H1 (cell line): ENCODE results near the gene LHX8. TPM values are rescaled to one million over a fixed set of nuclear protein-coding genes. Genes with fewer than 3 reads are reported as not detected.
A peak's percentile ranks its signal among the peaks of the same experiment; 100 is the strongest.

ENCODE experiments used
- CTCF ChIA-PET: fragments of 300-600 bp; sonication (Branson Sonifier 250); formaldehyde crosslinking; loops from one replicate; lab custom pipeline; 2021; ENCODE audit not compliant: partially characterized antibody; lab: Charles Lee
- POLR2A ChIA-PET: fragments of 300-600 bp; sonication (Branson Sonifier 250); formaldehyde crosslinking; loops from one replicate; lab custom pipeline; 2021; ENCODE audit warnings: inconsistent platforms; ENCODE audit not compliant: partially characterized antibody; lab: Charles Lee
- DNase-seq, 2 experiments: peaks; one replicate each; pipeline versions ENCODE4 v3.0.0 to v3.0.0-alpha.2; 2010 to 2022; ENCODE audit warnings: low spot score in 2 of 2, low read depth in 1 of 2, mixed read lengths in 1 of 2
- FAIRE-seq: peaks from 2 replicates; lab custom pipeline; 2011; peaks lifted over from hg19 to GRCh38; lab: Jason Lieb, UNC
- H2AFZ ChIP-seq: 2 replicates; pipeline ENCODE4 v1.8.1; 2012; ENCODE audit warnings: low read length, inconsistent platforms
- H2AK5ac ChIP-seq: 2 replicates; pipeline ENCODE4 v1.6.1; 2013; ENCODE audit warnings: low read depth, low read length
- H2BK120ac ChIP-seq: replicated peaks from 2 replicates; pipeline ENCODE3; 2013; ENCODE audit warnings: low read depth, low read length, inconsistent platforms
- H2BK12ac ChIP-seq: 2 replicates; pipeline ENCODE4 v1.6.1; 2013; ENCODE audit warnings: low read depth, low read length
- H2BK15ac ChIP-seq: 2 replicates; pipeline ENCODE4 v1.6.1; 2013; ENCODE audit warnings: low read length
- H2BK20ac ChIP-seq: 2 replicates; pipeline ENCODE4 v1.6.1; 2013; ENCODE audit warnings: low read length
- H2BK5ac ChIP-seq: 2 replicates; pipeline ENCODE4 v1.6.1; 2013; ENCODE audit warnings: low read depth, low read length
- H3K14ac ChIP-seq: 2 replicates; pipeline ENCODE4 v1.6.1; 2013; ENCODE audit warnings: inconsistent platforms; ENCODE audit not compliant: insufficient read length
- H3K18ac ChIP-seq: 2 replicates; pipeline ENCODE4 v1.6.1; 2013; ENCODE audit warnings: low read length; ENCODE audit errors: extremely low read depth
- H3K23ac ChIP-seq: 2 replicates; pipeline ENCODE4 v1.6.1; 2013; ENCODE audit warnings: inconsistent platforms; ENCODE audit not compliant: insufficient read length
- H3K23me2 ChIP-seq: 2 replicates; pipeline ENCODE4 v1.6.1; 2013; ENCODE audit warnings: low read depth, low read length
- H3K27ac ChIP-seq: 2 replicates; pipeline ENCODE4 v1.6.1; 2011; ENCODE audit warnings: low read depth, low read length, inconsistent platforms
- H3K27me3 ChIP-seq, 4 experiments: replicated peaks in 1 of 4; 1 replicate in 1 of 4; 2 replicates in 3 of 4; pipeline versions ENCODE4 v1.6.1 to v1.8.1; 2011 to 2013; ENCODE audit warnings: low read length in 3 of 4, mild to moderate bottlenecking in 3 of 4, inconsistent platforms in 2 of 4, mixed read lengths in 2 of 4, moderate library complexity in 1 of 4; ENCODE audit not compliant: control insufficient read depth in 3 of 4, insufficient read depth in 3 of 4; ENCODE audit errors: extremely low read depth in 1 of 4
- H3K36me3 ChIP-seq, 4 experiments: 2 replicates each; pipeline versions ENCODE4 v1.6.1 to v1.8.1; 2011 to 2013; ENCODE audit warnings: mild to moderate bottlenecking in 4 of 4, low read length in 3 of 4, moderate library complexity in 2 of 4, control low read depth in 1 of 4, inconsistent platforms in 1 of 4; ENCODE audit not compliant: insufficient read depth in 4 of 4, control insufficient read depth in 2 of 4
- H3K4ac ChIP-seq: replicated peaks from 2 replicates; pipeline ENCODE3; 2013; ENCODE audit warnings: low read length, low read depth, mixed read lengths, inconsistent platforms; ENCODE audit not compliant: insufficient read length
- H3K4me1 ChIP-seq, 4 experiments: replicated peaks in 1 of 4; 1 replicate in 1 of 4; 2 replicates in 3 of 4; pipeline versions ENCODE4 v1.6.1 to v1.8.1; 2011 to 2013; ENCODE audit warnings: low read length in 3 of 4, inconsistent platforms in 2 of 4, mixed read lengths in 1 of 4; ENCODE audit not compliant: insufficient read depth in 4 of 4, control insufficient read depth in 3 of 4
- H3K4me2 ChIP-seq, 2 experiments: 2 replicates each; pipeline versions ENCODE4 v1.6.1 to v1.8.1; 2011 to 2013; ENCODE audit warnings: low read depth in 2 of 2, low read length in 2 of 2, control low read depth in 1 of 2, inconsistent platforms in 1 of 2, mild to moderate bottlenecking in 1 of 2; ENCODE audit not compliant: insufficient read depth in 1 of 2
- H3K4me3 ChIP-seq, 4 experiments: fragments of 200-600, 300-600 bp in 1 of 4; sonication (generic), shearing (Covaris generic), sonication (Bioruptor Twin) in 1 of 4; 2 replicates each; pipeline versions ENCODE4 v1.5.1 to v1.8.1; 2011 to 2016; ENCODE audit warnings: low read length in 4 of 4, low read depth in 3 of 4, control low read depth in 2 of 4, inconsistent platforms in 2 of 4, mild to moderate bottlenecking in 2 of 4, mixed read lengths in 1 of 4, moderate library complexity in 1 of 4; ENCODE audit not compliant: insufficient read depth in 2 of 4; ENCODE audit errors: extremely low read depth in 1 of 4
- H3K56ac ChIP-seq: replicated peaks from 2 replicates; pipeline ENCODE3; 2013; ENCODE audit warnings: low read depth, mild to moderate bottlenecking, mixed read lengths, low read length, inconsistent platforms; ENCODE audit not compliant: insufficient read length
- H3K79me1 ChIP-seq: 2 replicates; pipeline ENCODE4 v1.6.1; 2013; ENCODE audit warnings: low read depth, low read length, control low read depth
- H3K79me2 ChIP-seq, 2 experiments: 2 replicates each; pipeline versions ENCODE4 v1.6.1 to v1.8.1; 2012 to 2013; ENCODE audit warnings: low read length in 2 of 2, mild to moderate bottlenecking in 2 of 2, inconsistent platforms in 1 of 2; ENCODE audit not compliant: insufficient read depth in 2 of 2, control insufficient read depth in 1 of 2
- H3K9ac ChIP-seq, 4 experiments: replicated peaks in 1 of 4; 1 replicate in 1 of 4; 2 replicates in 3 of 4; pipeline versions ENCODE4 v1.6.1 to v1.8.1; 2011 to 2013; ENCODE audit warnings: low read depth in 3 of 4, low read length in 3 of 4, control low read depth in 2 of 4, mild to moderate bottlenecking in 2 of 4, moderate library complexity in 2 of 4, inconsistent platforms in 1 of 4; ENCODE audit errors: extremely low read depth in 1 of 4
- H3K9me3 ChIP-seq, 2 experiments: 2 replicates each; pipeline versions ENCODE4 v1.6.1 to v1.8.1; 2012 to 2013; ENCODE audit warnings: mild to moderate bottlenecking in 2 of 2, moderate library complexity in 2 of 2, control low read depth in 1 of 2, inconsistent platforms in 1 of 2, low read depth in 1 of 2, low read length in 1 of 2, mixed read lengths in 1 of 2; ENCODE audit not compliant: insufficient read depth in 2 of 2
- H4K20me1 ChIP-seq, 2 experiments: replicated peaks in 1 of 2; 2 replicates each; pipeline versions ENCODE3 to v1.8.1; 2011 to 2013; ENCODE audit warnings: inconsistent platforms in 2 of 2, low read length in 2 of 2, mild to moderate bottlenecking in 1 of 2; ENCODE audit not compliant: insufficient read depth in 2 of 2, control insufficient read depth in 1 of 2
- H4K5ac ChIP-seq: 2 replicates; pipeline ENCODE4 v1.6.1; 2013; ENCODE audit warnings: low read length, low read depth, mixed read lengths, inconsistent platforms; ENCODE audit not compliant: insufficient read length
- H4K8ac ChIP-seq: 2 replicates; pipeline ENCODE4 v1.8.0; 2013; ENCODE audit warnings: mild to moderate bottlenecking, moderate library complexity, low read length, inconsistent platforms; ENCODE audit not compliant: insufficient read depth; ENCODE audit errors: extremely low read depth
- H4K91ac ChIP-seq: replicated peaks from 2 replicates; pipeline ENCODE3; 2013; ENCODE audit warnings: low read length, mixed read lengths, inconsistent platforms; ENCODE audit not compliant: insufficient read length
- CBX8 ChIP-seq: fragments of 300-800, 300-1000 bp; sonication (generic); IDR thresholded peaks from 2 replicates; pipeline ENCODE4 v1.7.1; 2016; ENCODE audit warnings: low read depth, low read length, borderline replicate concordance
- GTF2F1 ChIP-seq: IDR thresholded peaks from 2 replicates; pipeline ENCODE4 v1.6.1; 2012; ENCODE audit warnings: low read depth, low read length, improper control_type of control experiment, borderline replicate concordance
- RAD21 ChIP-seq, 2 experiments: IDR thresholded peaks in 1 of 2; conservative IDR thresholded peaks in 1 of 2; 2 replicates each; pipeline ENCODE4 v1.6.1; 2011; ENCODE audit warnings: low read depth in 2 of 2, low read length in 2 of 2, improper control_type of control experiment in 1 of 2, inconsistent platforms in 1 of 2, mild to moderate bottlenecking in 1 of 2, moderate library complexity in 1 of 2
- RNF2 ChIP-seq: fragments of 200-900, 300-1000 bp; sonication (generic); IDR thresholded peaks from 2 replicates; pipeline ENCODE4 v1.7.1; 2016; ENCODE audit warnings: borderline replicate concordance, low read depth, mild to moderate bottlenecking, antibody characterized with exemption, low read length; ENCODE audit not compliant: poor library complexity, severe bottlenecking; ENCODE audit errors: missing control alignments
- SP1 ChIP-seq: IDR thresholded peaks from 2 replicates; pipeline ENCODE4 v1.6.1; 2011; ENCODE audit warnings: low read depth, low read length
- SRF ChIP-seq: IDR thresholded peaks from 2 replicates; pipeline ENCODE4 v1.6.1; 2011; ENCODE audit warnings: mild to moderate bottlenecking, low read depth, low read length, moderate library complexity
- TCF12 ChIP-seq: IDR thresholded peaks from 2 replicates; pipeline ENCODE4 v1.6.1; 2011; ENCODE audit warnings: low read depth, mild to moderate bottlenecking, low read length
- WGBS, 2 experiments: shearing (Covaris generic) in 1 of 2; methylation state at CpG; one replicate each; pipeline versions ENCODE4 v1.1.6 to v1.1.7; 2013 to 2015; ENCODE audit warnings: low lambda C conversion rate in 2 of 2, mixed read lengths in 2 of 2, inconsistent platforms in 1 of 2, low coverage in 1 of 2, missing lambda C conversion rate in 1 of 2; ENCODE audit not compliant: insufficient replicate concordance in 2 of 2, insufficient coverage in 1 of 2, insufficient read length in 1 of 2; ENCODE audit errors: extremely low coverage in 1 of 2, missing lambda C conversion rate in 1 of 2; 5-methylcytosine and 5-hydroxymethylcytosine counted together
- polyA plus RNA-seq, 7 experiments: library from polyadenylated mRNA; depleted of rRNA in 3 of 7; stranded (reverse) in 5 of 7; unstranded in 2 of 7; fragments of >200 nt in 5 of 7; fragments of 200-250 nt in 2 of 7; gene quantifications; 1 replicate in 5 of 7; 2 replicates in 1 of 7; 4 replicates in 1 of 7; pipeline versions ENCODE4 v1.2.1 to v1.2.3, GENCODE V29; 2011 to 2013; ENCODE audit warnings: missing spikeins in 2 of 7, mixed read lengths in 2 of 7
- total RNA-seq: library from RNA; stranded (reverse); fragmentation: NEBNext Ultra II Directional; extraction: Animal tissue kit (Norgen Biotek cat#: 25700); gene quantifications from 2 replicates; pipeline ENCODE4 v1.2.1, GENCODE V29; 2021

The LHX8 gene
- total and polyA plus RNA-seq, 2 of the 8 experiments (the other 6 are each of a cell fraction or from before 2014, with no cell fraction given), result 0.50 to 1.2 TPM

DNA sequence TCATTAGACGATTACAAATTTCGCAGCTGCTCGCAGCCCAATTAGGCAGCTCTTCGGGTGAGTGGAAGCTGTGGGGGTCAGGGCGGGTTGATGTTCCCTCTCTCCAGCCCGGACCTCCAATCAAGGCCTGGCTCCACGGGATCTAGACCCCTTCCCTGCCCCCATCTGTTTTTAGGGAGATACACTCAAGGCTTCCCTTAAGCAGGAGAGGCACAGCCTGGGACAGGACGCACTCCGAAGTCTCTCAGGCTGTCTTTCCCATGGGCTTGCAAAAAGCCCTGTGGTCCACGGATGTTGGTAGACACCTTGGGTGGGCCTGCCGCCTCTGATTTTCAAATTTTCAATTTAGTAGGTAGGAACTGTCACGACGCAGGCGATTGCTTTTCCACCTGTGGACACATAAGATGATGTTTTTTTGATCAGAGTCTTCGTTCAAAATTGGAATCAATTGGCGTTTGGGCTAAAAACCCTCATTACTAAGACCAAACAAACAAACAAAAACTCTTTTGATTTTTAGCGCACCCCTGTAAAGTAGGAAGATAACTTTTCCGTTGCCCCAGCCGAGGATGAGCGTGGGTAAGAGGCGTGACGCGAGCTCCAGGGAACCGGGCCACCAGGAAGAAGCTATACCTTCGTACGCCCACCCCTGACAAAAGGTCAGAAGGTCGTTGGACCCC, 2.5 kb upstream of the LHX8 start:
- H3K18ac ChIP-seq, result peak overlapping the region; percentile 13
- no peak overlapping the region for H3K9ac ChIP-seq
- no peak overlapping the region for H3K56ac ChIP-seq
- H2BK5ac ChIP-seq, result no peak overlapping the region
- peak overlapping the region; percentile 89 to 98 for H3K4me2 ChIP-seq
- H4K5ac ChIP-seq, result no peak overlapping the region
- H3K79me1 ChIP-seq, result no peaks in the 10 kb centered on the region
- 1% methylated on average over 27 of the region's 27 CpGs; no CpG with 5 or more reads in 1 of the 2 experiments for WGBS, 2 experiments
- H2BK20ac ChIP-seq, result 0 out of 2 replicates have a peak overlapping the region, but pooled peaks have one; percentile 11
- peak overlapping the region; percentile 14 to 70 (median 32); a peak in 4 of 8 replicates for H3K4me3 ChIP-seq
- H3K79me2 ChIP-seq, result no peaks in the 10 kb centered on the region
- peaks cover 5 to 46% (median 25%) of the 10 kb centered on the region in 4 experiments for H3K4me1 ChIP-seq
- DNase-seq, result peak in 1 of 2 experiments; percentile 55
- H4K20me1 ChIP-seq, result peaks cover 2 to 5% of the 10 kb centered on the region in 2 experiments
- no peak overlapping the region for H3K14ac ChIP-seq
- ChIA-PET POLR2A (no interaction called here), CTCF (interaction anchor here (0.9 to 7.9 kb wide), 13 partner anchors 26 to 362 kb away, joined by 3 to 39 read pairs (median 4); no protein-coding TSS in a partner anchor)
- H3K9me3 ChIP-seq, result no peaks in the 10 kb centered on the region
- peaks cover 25% of the 10 kb centered on the region for H3K23me2 ChIP-seq
- H3K23ac ChIP-seq, result no peak overlapping the region
- peak overlapping the region; percentile 72; the same call in 1 of the 2 replicates for H2BK12ac ChIP-seq
- H2AK5ac ChIP-seq, result no peak overlapping the region
- H2AFZ ChIP-seq, result no peak overlapping the region
- H3K4ac ChIP-seq, result no peak overlapping the region
- H3K27ac ChIP-seq, result no peak overlapping the region
- no peak for FAIRE-seq
- no peak for TF ChIP-seq GTF2F1
- no peak for TF ChIP-seq RAD21 (IDR thresholded peaks at IDR 0.05 in 1 of 2, conservative IDR thresholded peaks at IDR 0.05 in 1 of 2; ENCODE audit: low read depth in 2 of 2, low read length in 2 of 2)
- TF ChIP-seq SP1, result no peak
- no peak for TF ChIP-seq SRF
- peak; percentile 69 for TF ChIP-seq RNF2
- TF ChIP-seq TCF12, result no peak
- peak; percentile 62; the same call in 1 of the 2 replicates for TF ChIP-seq CBX8
- no peak overlapping the region for H4K8ac ChIP-seq
- no peaks in the 10 kb centered on the region for H3K36me3 ChIP-seq
- no peak overlapping the region for H4K91ac ChIP-seq
- H3K27me3 ChIP-seq, result peaks cover 53 to 99% (median 90%) of the 10 kb centered on the region in 4 experiments
- no peak overlapping the region for H2BK120ac ChIP-seq
- H2BK15ac ChIP-seq, result no peak overlapping the region
